ENCODE measurements around the gene RHCE.
A peak's percentile ranks its signal among the peaks of the same experiment; 100 is the strongest.
"Not testable (repeated sequence)": the region's sequence is repeated elsewhere in the genome, so short reads cannot be mapped to it uniquely, and the experiment has no call there.

The RHCE gene

GRCh38 chr1:25338188-25338981 is 82.2 kb downstream of the RHCE start, which contains the start of gene TMEM50A:
Gene TMEM50A, plus strand, starts transcription at chr1:25338334. Its CDS starts 2,153 bp downstream, at chr1:25340487.
- peak; percentile 89 for DNase-seq (ENCODE audit: low read depth)
- peak within 1 kb of the TSS; percentile 95 for H3K4me3 ChIP-seq (ENCODE audit: low read depth, low read length)
- TF ChIP-seq POLR2A (IDR thresholded peaks at IDR 0.05; ENCODE audit: extremely low read depth, insufficient read length) (peak; percentile 59), CTCF (IDR thresholded peaks at IDR 0.05; ENCODE audit: low read depth, low read length) (no peak), MYC (IDR thresholded peaks at IDR 0.05; ENCODE audit: low read depth, low read length) (no peak; the same call in none of the 2 replicates)

GRCh38 chr1:25337483-25338187 is 83.0 kb downstream of the RHCE start:
- DNase-seq (ENCODE audit: low read depth), result not testable (repeated sequence)
- H3K4me3 ChIP-seq (ENCODE audit: low read depth, low read length), result peak overlapping the region; percentile 64
- TF ChIP-seq POLR2A (IDR thresholded peaks at IDR 0.05; ENCODE audit: extremely low read depth, insufficient read length), result peak; percentile 12

GRCh38 chr1:25336922-25337354 is 83.7 kb downstream of the RHCE start:
- peak overlapping the region; percentile 86 for H3K4me3 ChIP-seq (ENCODE audit: low read depth, low read length)
- DNase-seq (ENCODE audit: low read depth), result peak; percentile 40

- not testable (repeated sequence) for DNase-seq (ENCODE audit: low read depth); H3K4me3 ChIP-seq (ENCODE audit: low read depth, low read length)
These were observed 90.7 kb downstream of the RHCE start for GRCh38 chr1:25329950-25330349.

GRCh38 chr1:25329336-25329735 is 91.3 kb downstream of the RHCE start:
- DNase-seq (ENCODE audit: low read depth); H3K4me3 ChIP-seq (ENCODE audit: low read depth, low read length): not testable (repeated sequence)

- not testable (repeated sequence) for DNase-seq (ENCODE audit: low read depth); H3K4me3 ChIP-seq (ENCODE audit: low read depth, low read length)
These were observed 91.8 kb downstream of the RHCE start for GRCh38 chr1:25328791-25329185.

GRCh38 chr1:25327864-25328790 is 92.5 kb downstream of the RHCE start:
- DNase-seq (ENCODE audit: low read depth), result not testable (repeated sequence)

GRCh38 chr1:25324407-25324806 is 96.2 kb downstream of the RHCE start:
- not testable (repeated sequence) for DNase-seq (ENCODE audit: low read depth); H3K4me3 ChIP-seq (ENCODE audit: low read depth, low read length)

More at GRCh38 chr1:25327864-25328790, 92.5 kb downstream of the RHCE start:
- not testable (repeated sequence) for H3K4me3 ChIP-seq (ENCODE audit: low read depth, low read length)

- H3K4me3 ChIP-seq (ENCODE audit: low read depth, low read length); DNase-seq (ENCODE audit: low read depth): not testable (repeated sequence)
These were observed 98.5 kb downstream of the RHCE start for GRCh38 chr1:25322127-25322526.

GRCh38 chr1:25320314-25320938 is 100.2 kb downstream of the RHCE start:
- DNase-seq (ENCODE audit: low read depth); H3K4me3 ChIP-seq (ENCODE audit: low read depth, low read length): not testable (repeated sequence)

GRCh38 chr1:25312806-25313470 is 107.7 kb downstream of the RHCE start:
- DNase-seq (ENCODE audit: low read depth); H3K4me3 ChIP-seq (ENCODE audit: low read depth, low read length): not testable (repeated sequence)

Measured in NB4 (cell line).